ENCODE results near the gene PARN.

PARN gene

DNA sequence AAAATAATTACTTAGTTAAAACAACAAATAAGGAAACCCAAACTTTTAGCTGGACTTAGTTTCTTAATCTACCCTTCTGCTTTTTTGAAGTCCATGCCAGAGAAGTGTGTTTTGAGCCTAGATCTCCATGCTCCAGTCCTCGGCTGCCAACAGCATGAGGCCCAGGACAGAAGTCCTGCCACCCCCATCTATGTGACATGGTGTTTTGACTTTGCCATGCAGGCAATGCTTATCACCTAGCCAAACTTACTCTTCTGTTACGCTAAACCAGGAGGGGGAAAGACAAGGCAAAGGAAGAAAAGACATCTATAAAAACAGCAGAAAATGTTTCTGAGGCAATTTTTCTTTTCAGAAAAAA lies 119.5 kb downstream of the PARN start:
- intact Hi-C loops (cut with DNase I), result no loop called here
- DNase-seq, result peak in 1 of 42 donors; percentile 37

DNA sequence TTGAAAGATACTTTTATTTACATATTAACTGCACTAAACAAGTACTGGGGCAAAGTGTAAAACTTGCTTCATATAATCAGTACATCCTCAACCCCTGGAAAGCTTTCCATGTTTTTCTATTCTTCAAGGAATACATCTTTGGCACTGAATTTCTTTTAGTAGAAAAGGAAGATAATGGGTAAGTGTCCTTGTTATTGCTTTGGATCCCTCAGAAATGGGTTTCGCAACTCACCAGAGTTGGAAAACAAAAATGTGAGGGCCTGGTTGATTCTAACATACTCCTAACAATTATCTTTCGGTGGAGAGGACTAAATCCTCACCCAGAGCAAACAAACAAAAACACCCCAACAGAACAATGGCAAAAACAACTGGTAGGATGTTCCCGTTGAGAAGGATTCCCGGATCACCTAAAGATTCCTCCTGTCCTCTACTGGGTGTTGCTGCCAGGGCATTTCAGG lies 120.4 kb downstream of the PARN start:
- no peak for DNase-seq
- intact Hi-C loops (cut with DNase I), result no loop called here

GRCh38 chr16:14509055-14509454 lies 121.0 kb downstream of the PARN start:
- intact Hi-C loops (cut with DNase I), result no loop called here
- peak in 1 of 42 donors; percentile 35 for DNase-seq

- intact Hi-C loops (cut with DNase I), result no loop called here
- no peak for DNase-seq
These were observed 124.2 kb downstream of the PARN start for GRCh38 chr16:14505846-14506245.

GRCh38 chr16:14502932-14503741 lies 126.9 kb downstream of the PARN start:
- intact Hi-C loops (cut with DNase I), result no loop called here
- DNase-seq, result peak in 1 of 42 donors; percentile 40

DNA sequence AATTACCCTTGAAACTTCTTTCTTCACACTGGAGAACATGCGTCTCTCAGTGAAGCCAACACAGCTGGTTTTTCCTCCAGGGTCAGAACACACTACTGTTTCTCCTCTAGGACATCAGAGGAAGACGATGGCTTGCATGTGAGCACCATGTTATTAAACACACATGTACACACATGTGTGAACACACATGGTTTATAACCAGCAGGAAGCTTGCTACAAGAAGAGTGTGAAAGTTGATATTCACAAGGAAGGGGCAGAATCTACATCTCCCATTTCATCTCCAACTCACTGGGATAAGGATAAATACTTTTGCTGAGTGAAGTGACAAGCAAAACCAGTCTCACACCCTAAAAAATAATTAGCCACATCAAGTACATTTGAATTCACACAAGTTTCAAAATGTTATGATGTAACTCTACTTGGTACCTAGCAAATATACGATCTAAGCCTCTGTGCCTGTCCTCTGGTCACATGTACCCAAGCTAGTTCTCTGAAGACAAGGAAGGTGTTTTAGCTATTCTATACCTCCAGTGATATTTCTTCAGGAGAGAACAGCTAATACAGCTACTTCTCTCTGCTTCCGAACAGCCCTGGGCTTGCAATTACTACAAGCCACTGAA lies 127.7 kb downstream of the PARN start:
- peak in 1 of 42 donors; percentile 40 for DNase-seq
- intact Hi-C loops (cut with DNase I), result no loop called here

GRCh38 chr16:14501331-14502255 lies 128.5 kb downstream of the PARN start:
- peak; percentile 49 to 91 (median 79) for DNase-seq
- intact Hi-C loops (cut with DNase I), result no loop called here

GRCh38 chr16:14500791-14501190 lies 129.3 kb downstream of the PARN start:
- DNase-seq, result no peak
- intact Hi-C loops (cut with DNase I), result no loop called here

GRCh38 chr16:14499110-14499509 lies 130.9 kb downstream of the PARN start:
- DNase-seq, result no peak
- intact Hi-C loops (cut with DNase I), result no loop called here

DNA sequence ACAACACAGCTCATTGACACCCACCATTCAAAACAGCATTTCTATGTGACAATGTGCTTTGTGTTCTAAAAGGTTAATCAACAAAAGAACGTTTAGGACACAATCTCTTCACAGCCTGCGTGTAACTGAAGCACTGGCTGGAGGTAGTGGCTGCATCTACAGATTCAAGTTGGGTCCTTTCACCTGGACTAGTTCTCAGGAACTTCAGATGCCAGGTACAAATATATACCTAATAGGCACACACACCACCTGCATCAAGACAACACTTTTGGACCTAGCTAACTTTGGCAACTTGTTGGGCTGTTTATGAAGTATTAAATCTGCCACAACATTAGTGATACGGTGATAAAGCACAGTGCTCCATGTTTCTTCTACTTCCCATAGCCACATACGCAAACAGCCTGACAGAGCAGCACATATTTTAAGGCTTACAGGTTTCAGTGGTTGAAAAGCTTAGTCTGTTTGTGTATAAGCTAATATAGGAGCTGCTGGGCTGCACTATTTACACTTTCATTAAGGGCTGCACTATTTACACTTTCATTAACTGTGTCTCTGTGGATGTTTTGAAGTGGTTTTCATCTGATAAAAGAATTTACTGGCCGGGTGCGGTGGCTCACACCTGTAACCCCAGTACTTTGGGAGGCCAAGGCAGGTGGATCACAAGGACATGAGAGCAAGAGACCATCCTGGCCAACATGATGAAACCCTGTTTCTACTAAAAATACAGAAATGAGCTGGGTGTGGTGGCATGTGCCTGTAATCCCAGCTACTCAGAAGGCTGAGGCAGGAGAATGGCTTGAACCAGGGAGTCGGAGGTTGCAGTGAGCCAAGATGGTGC lies 132.6 kb downstream of the PARN start:
- DNase-seq, result no peak
- intact Hi-C loops (cut with DNase I), result no loop called here

DNA sequence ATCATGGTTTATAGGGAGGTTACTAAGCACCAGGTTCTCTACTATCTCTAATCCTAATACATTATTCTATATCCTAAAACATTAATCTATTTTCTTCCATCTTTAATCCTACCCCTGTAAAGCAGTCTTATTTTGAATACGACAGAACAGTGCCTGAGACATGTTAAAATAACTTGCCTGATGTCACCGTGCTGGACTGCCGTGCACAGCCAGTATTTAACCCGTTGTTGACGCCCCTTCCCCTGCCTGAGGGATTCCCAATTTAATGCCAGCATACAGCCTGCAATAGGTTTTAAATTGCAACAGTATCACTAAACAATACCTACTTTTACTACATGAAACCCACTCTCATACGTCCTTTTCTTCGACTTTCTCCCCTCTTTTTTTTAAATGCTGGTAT lies 133.3 kb downstream of the PARN start:
- DNase-seq, result no peak
- intact Hi-C loops (cut with DNase I), result no loop called here

GRCh38 chr16:14496047-14496770 lies 133.9 kb downstream of the PARN start:
- intact Hi-C loops (cut with DNase I), result no loop called here
- no peak for DNase-seq

DNA sequence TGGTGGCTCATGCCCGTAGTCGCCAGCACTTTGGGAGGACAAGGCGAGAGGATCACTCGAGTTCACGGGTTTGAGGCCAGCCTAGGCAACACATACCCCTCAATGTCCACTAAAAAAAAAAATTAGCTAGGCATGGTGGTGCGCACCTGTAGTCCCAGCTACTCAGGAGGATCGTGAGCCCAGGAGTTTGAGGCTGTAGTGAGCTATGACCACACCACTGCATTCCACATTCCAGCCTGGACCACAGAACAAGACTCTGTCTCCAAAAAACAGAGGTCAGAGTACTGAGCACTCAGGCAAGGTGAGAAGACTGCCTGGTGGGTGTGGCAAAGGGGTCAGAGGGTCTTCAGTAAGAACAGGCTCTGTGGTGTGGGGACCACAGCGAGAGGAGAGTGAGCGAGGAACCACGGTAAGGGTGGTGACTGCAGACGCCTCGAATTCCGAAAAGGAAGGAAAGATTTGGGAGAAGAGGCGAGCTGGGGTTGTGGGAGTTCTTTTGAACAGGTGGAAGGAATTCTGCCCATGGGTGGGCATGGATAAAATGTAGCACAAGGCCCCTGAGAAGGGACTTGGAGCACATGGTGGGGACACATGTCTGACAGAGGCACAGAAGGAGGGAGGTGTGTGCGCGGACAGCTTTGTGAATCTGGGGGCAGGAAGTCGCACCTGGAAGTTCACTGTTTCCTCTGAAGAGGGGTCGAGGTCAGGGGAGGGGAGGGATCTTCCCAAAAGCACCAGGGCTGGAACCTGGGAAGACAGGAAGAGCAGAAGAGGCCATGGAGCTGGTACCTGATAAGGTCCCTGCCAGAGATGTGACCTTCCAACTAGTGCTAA lies 134.6 kb downstream of the PARN start:
- intact Hi-C loops (cut with DNase I), result no loop called here
- DNase-seq, result no peak

- DNase-seq, result peak in 1 of 42 donors; percentile 16
- intact Hi-C loops (cut with DNase I), result no loop called here
These were observed 135.6 kb downstream of the PARN start for GRCh38 chr16:14494396-14494966.

DNA sequence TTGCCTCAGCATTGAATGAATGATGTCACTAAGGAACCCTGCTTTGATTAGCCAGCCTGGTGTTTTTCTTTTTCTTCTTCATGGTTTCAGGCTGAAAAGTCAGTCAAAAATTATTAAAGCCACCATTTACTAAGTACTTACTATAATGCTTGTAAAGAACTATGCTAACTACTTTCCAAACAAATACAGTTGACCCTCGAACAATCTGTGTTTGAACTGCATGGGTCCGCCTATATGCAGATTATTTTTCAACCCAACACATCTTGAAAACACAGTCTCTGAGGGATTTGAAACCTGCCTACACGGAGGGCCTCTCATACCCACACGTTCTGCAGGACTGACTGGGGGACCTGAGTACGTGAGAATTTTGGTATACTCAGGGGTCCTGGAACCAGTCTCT lies 136.3 kb downstream of the PARN start:
- DNase-seq, result no peak
- intact Hi-C loops (cut with DNase I), result no loop called here

DNA sequence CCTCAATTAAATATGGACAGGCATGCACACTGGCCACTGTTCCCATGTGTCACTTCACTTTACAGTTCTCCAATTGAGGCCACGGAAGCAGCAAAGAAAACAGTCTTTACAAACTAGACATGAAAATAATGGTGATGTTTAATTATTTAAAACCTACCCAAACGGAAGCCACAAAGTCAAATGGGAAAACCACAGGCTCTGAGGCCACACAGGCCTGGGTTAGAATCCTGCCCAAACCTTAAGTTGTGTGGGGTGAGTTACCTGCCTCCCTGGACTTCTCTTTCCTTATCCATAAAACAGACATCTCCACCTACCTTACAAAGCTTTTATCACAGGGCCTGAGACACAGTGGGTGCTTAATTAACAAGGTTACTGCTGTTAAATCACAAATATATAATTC lies 137.4 kb downstream of the PARN start:
- intact Hi-C loops (cut with DNase I), result no loop called here
- no peak for DNase-seq

Measured in head of caudate nucleus (tissue), 42 donors.